ENCODE measurements around the gene LPP. TPM values are rescaled to one million over a fixed set of nuclear protein-coding genes. Genes with fewer than 3 reads are reported as not detected.
A peak's percentile ranks its signal among the peaks of the same experiment; 100 is the strongest.

Gene LPP
- total and polyA plus RNA-seq, 2 of the 4 experiments (the other 2 are of a cell fraction): 16.0 to 130 TPM

DNA sequence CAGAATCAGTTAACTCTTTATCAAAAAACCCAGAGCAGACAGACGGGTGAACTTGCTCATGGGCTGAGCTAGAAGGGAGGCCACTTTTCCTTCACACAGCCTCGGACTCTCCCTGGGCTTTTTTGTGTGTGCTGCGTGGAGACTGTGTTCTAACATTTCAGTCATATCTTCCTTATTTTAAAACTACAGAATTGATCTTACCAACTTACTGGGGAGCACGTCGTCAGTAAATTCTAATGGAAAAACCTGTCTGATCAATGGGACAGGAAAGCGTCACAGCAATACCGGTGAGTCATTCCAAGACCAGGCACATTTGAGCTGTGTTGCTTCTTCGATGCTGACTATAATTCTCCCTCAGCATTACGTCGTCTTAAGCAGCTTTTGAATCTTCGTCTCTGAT is 145.1 kb downstream of the LPP start:
- in situ Hi-C loops (cut with MboI; ENCODE audit: low sequenced_read_pairs) (no loop called here), dilution Hi-C loops (cut with HindIII; ENCODE audit: low sequenced_read_pairs, unreplicated experiment) (no loop called here), intact Hi-C loops (cut with micrococcal nuclease) (no loop called here)
- H3K9ac ChIP-seq (ENCODE audit: low read depth, low read length): no peak overlapping the region
- H3K4me3 ChIP-seq (ENCODE audit: insufficient read depth, low read depth, low read length): no peak overlapping the region
- no peak overlapping the region for H3K4me2 ChIP-seq (ENCODE audit: low read depth, low read length)
- H3K27ac ChIP-seq (ENCODE audit: insufficient read depth, low read length): no peak overlapping the region
- H4K91ac ChIP-seq (ENCODE audit: insufficient read depth, low read depth, low read length): no peak overlapping the region
- H2BK120ac ChIP-seq (ENCODE audit: low read depth, low read length): no peak overlapping the region
- ChIA-PET POLR2A (ENCODE audit: unreplicated experiment) (no interaction called here), CTCF (interaction anchor here (1.3 kb wide), 1 partner anchor 16 kb away, joined by 6 read pairs; no protein-coding TSS in a partner anchor)
- H4K5ac ChIP-seq (ENCODE audit: low read depth, low read length): no peak overlapping the region
- no peak overlapping the region for H3K18ac ChIP-seq (ENCODE audit: low read depth, low read length)
- 0 out of 2 replicates have a peak overlapping the region, but pooled peaks have one; percentile 4 for H3K23ac ChIP-seq (ENCODE audit: low read depth, low read length)
- TF ChIP-seq, protein P1, sequence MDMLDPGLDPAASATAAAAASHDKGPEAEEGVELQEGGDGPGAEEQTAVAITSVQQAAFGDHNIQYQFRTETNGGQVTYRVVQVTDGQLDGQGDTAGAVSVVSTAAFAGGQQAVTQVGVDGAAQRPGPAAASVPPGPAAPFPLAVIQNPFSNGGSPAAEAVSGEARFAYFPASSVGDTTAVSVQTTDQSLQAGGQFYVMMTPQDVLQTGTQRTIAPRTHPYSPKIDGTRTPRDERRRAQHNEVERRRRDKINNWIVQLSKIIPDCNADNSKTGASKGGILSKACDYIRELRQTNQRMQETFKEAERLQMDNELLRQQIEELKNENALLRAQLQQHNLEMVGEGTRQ (IDR thresholded peaks at IDR 0.05; ENCODE audit: low read depth, low read length): no peak
- TF ChIP-seq FOS (IDR thresholded peaks at IDR 0.05; ENCODE audit: low read depth, low read length) (no peak), MAZ (IDR thresholded peaks at IDR 0.05; ENCODE audit: borderline replicate concordance, low read depth, low read length) (no peak), RFX5 (IDR thresholded peaks at IDR 0.05; ENCODE audit: low read depth, low read length) (no peak), MXI1 (IDR thresholded peaks at IDR 0.05; ENCODE audit: borderline replicate concordance, low read depth, low read length) (no peak), BHLHE40 (IDR thresholded peaks at IDR 0.05; ENCODE audit: low read depth, low read length) (no peak), MAFK (IDR thresholded peaks at IDR 0.05; ENCODE audit: low read depth, low read length) (no peak), CTCF (conservative IDR thresholded peaks at IDR 0.05; ENCODE audit: low read depth, low read length) (no peak), CHD1 (IDR thresholded peaks at IDR 0.05; ENCODE audit: low read depth, low read length) (no peak), NFE2L2 (IDR thresholded peaks at IDR 0.05; ENCODE audit: low read depth, low read length) (no peak), POLR2A (IDR thresholded peaks at IDR 0.05; ENCODE audit: low read depth, low read length) (no peak), CEBPB (IDR thresholded peaks at IDR 0.05; ENCODE audit: low read depth, low read length) (no peak), RAD21 (IDR thresholded peaks at IDR 0.05; ENCODE audit: low read length) (no peak)
- TF ChIP-seq, protein P2, sequence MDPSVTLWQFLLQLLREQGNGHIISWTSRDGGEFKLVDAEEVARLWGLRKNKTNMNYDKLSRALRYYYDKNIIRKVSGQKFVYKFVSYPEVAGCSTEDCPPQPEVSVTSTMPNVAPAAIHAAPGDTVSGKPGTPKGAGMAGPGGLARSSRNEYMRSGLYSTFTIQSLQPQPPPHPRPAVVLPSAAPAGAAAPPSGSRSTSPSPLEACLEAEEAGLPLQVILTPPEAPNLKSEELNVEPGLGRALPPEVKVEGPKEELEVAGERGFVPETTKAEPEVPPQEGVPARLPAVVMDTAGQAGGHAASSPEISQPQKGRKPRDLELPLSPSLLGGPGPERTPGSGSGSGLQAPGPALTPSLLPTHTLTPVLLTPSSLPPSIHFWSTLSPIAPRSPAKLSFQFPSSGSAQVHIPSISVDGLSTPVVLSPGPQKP (IDR thresholded peaks at IDR 0.05; ENCODE audit: borderline replicate concordance, low read depth, low read length): no peak
- peaks cover 27% of the 10 kb centered on the region for H3K9me1 ChIP-seq (ENCODE audit: insufficient read depth, low read length)
- no peak overlapping the region for H3K14ac ChIP-seq (replicated peaks; ENCODE audit: low read depth, low read length)
- no peak overlapping the region for H4K8ac ChIP-seq (ENCODE audit: low read depth in 2 of 2, low read length in 2 of 2)
- no peak overlapping the region for H2AK9ac ChIP-seq (replicated peaks; ENCODE audit: low read depth, low read length, poor library complexity)
- peaks cover 54 to 82% of the 10 kb centered on the region in 2 experiments for H3K79me1 ChIP-seq (ENCODE audit: low read depth in 1 of 2, low read length in 2 of 2)
- H3K36me3 ChIP-seq (ENCODE audit: control insufficient read depth, insufficient read depth, low read length): peaks cover 2% of the 10 kb centered on the region; the same call in 1 of the 2 replicates
- no peak overlapping the region for H3K56ac ChIP-seq (ENCODE audit: extremely low read depth, insufficient read depth, low read length)
- H3K4me1 ChIP-seq (ENCODE audit: control insufficient read depth, insufficient read depth, low read length): peaks cover 23% of the 10 kb centered on the region
- ATAC-seq (ENCODE audit: low read depth) (no peak), DNase-seq (no peak)
- no peak overlapping the region for H2BK5ac ChIP-seq (ENCODE audit: low read depth, low read length, poor library complexity, severe bottlenecking)
- H2BK20ac ChIP-seq (ENCODE audit: low read depth, low read length): no peak overlapping the region
- BruUV-seq (replicated peaks): no TSS peak
- H2BK15ac ChIP-seq (ENCODE audit: low read depth, low read length): no peak overlapping the region
- no peaks in the 10 kb centered on the region for H3K27me3 ChIP-seq (ENCODE audit: control insufficient read depth, insufficient read depth, low read length)
- peaks cover 57% of the 10 kb centered on the region for H4K20me1 ChIP-seq (ENCODE audit: insufficient read depth, low read length)
- WGBS, 2 experiments (ENCODE audit: extremely low coverage in 2 of 2, insufficient read length in 1 of 2): 100% methylated on average over 1 of the region's 11 CpGs; no CpG with 5 or more reads in 1 of the 2 experiments
- no peak overlapping the region for H2AK5ac ChIP-seq (ENCODE audit: low read depth, low read length)
- H2AFZ ChIP-seq (replicated peaks; ENCODE audit: low read length, poor library complexity): no peak overlapping the region
- H3K4ac ChIP-seq (ENCODE audit: low read depth, low read length): no peak overlapping the region
- no peaks in the 10 kb centered on the region for H3K9me3 ChIP-seq (ENCODE audit: control insufficient read depth, insufficient read depth, low read length)
